HEK293T (cell line): Measurements from ENCODE around the gene TNK1.

ENCODE experiments used
- ARNT ChIP-seq: fragments of 450-650 bp; IDR thresholded peaks from 2 replicates; pipeline ENCODE4 v1.6.1; 2017; ENCODE audit warnings: mild to moderate bottlenecking
- BHLHE40 ChIP-seq: fragments of 450-650 bp; IDR thresholded peaks from 2 replicates; pipeline ENCODE4 v1.6.1; 2016; ENCODE audit warnings: mild to moderate bottlenecking, moderate library complexity, borderline replicate concordance
- CTBP1 ChIP-seq: fragments of 450-650 bp; IDR thresholded peaks from 2 replicates; pipeline ENCODE4 v1.6.1; 2016; ENCODE audit warnings: borderline replicate concordance
- ELF4 ChIP-seq: fragments of 450-650 bp; IDR thresholded peaks from 2 replicates; pipeline ENCODE4 v1.6.1; 2017; ENCODE audit warnings: antibody characterized with exemption
- FOXK2 ChIP-seq: fragments of 450-650 bp; IDR thresholded peaks from 2 replicates; pipeline ENCODE4 v1.6.1; 2016; ENCODE audit warnings: mild to moderate bottlenecking
- FOXM1 ChIP-seq: fragments of 450-650 bp; IDR thresholded peaks from 2 replicates; pipeline ENCODE4 v1.6.1; 2017; ENCODE audit warnings: mild to moderate bottlenecking, borderline replicate concordance
- HDGF ChIP-seq: fragments of 450-650 bp; IDR thresholded peaks from 2 replicates; pipeline ENCODE4 v1.6.1; 2017; ENCODE audit warnings: antibody characterized with exemption, borderline replicate concordance
- L3MBTL2 ChIP-seq: fragments of 450-650 bp; conservative IDR thresholded peaks from 2 replicates; pipeline ENCODE4 v1.6.1; 2016; ENCODE audit warnings: mild to moderate bottlenecking
- LEF1 ChIP-seq: fragments of 450-650 bp; IDR thresholded peaks from 2 replicates; pipeline ENCODE4 v1.6.1; 2017; ENCODE audit warnings: mild to moderate bottlenecking, borderline replicate concordance
- SP1 ChIP-seq: fragments of 450-650 bp; IDR thresholded peaks from 2 replicates; pipeline ENCODE4 v1.6.1; 2017
- SUZ12 ChIP-seq: fragments of 450-650 bp; IDR thresholded peaks from 2 replicates; pipeline ENCODE4 v1.6.1; 2016; ENCODE audit warnings: mild to moderate bottlenecking
- TARDBP ChIP-seq: fragments of 450-650 bp; IDR thresholded peaks from 2 replicates; pipeline ENCODE4 v1.6.1; 2016
- ZNF384 ChIP-seq: fragments of 450-650 bp; IDR thresholded peaks from 2 replicates; pipeline ENCODE4 v1.6.1; 2016

- no peak for TF ChIP-seq TARDBP
- TF ChIP-seq SP1, result no peak
- no peak for TF ChIP-seq BHLHE40
- TF ChIP-seq FOXM1, result no peak
- no peak for TF ChIP-seq ZNF384
- TF ChIP-seq SUZ12, result no peak
- TF ChIP-seq ELF4, result no peak
- no peak for TF ChIP-seq ARNT
- no peak for TF ChIP-seq FOXK2
- no peak for TF ChIP-seq CTBP1
- TF ChIP-seq L3MBTL2, result no peak
- no peak for TF ChIP-seq HDGF
- no peak for TF ChIP-seq LEF1
These were observed 27.8 kb upstream of the TNK1 start for GRCh38 chr17:7352910-7353635.
